Retina (tissue), 1 donor: ENCODE measurements around the gene MAGI2.
"Not testable (repeated sequence)": the region's sequence is repeated elsewhere in the genome, so short reads cannot be mapped to it uniquely, and the experiment has no call there.

Experiments used
- DNase-seq: peaks from one replicate; pipeline ENCODE4 v3.0.0-alpha.2; 2016

The MAGI2 gene

DNA sequence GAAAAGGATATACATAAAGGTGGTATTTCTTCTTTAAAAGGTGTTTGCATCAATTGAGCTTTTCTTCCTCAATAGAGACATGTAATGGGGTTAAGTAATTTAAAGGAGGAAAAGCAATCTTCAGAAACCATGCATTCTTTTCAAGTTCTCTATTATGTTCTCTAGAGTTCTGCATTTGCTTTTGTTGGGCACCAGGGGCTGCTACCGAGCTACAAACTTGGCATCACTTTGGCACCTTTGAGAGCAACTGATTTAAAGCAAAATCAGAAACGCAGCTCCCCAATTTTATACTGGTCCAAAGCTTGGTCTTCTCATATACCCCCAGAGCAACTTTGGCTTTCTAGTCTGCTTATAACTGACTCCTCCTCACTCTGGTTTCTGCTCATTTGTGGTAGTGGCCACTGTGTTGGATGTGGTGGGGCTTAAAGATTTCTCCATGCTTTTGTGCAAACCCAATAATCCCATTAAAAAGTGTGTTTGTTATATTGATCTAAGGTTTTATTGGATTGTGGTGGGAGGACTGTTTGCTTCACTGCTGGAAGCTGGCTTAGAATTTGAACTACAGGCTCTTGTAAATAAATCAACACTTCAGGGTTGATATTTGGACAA is 942.8 kb downstream of the MAGI2 start:
- peak; percentile 40 for DNase-seq

DNA sequence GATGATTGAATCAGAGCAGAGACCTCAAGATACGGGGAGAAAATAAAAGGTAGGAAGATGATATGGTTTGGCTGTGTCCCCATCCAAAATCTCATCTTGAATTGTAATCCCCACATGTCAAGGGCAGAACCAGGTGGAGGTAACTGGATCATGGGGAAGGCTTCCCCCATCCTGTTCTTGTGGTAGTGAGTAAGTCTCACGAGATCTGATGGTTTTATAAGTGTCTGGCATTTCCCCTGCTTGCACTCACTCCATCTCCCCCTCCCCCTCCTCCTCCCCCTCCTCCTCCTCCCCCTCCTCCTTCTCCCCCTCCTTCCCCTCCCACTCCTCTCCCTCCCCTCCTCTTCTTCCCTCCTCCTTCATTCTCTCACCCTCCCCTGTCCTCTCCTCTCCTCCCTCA is 950.2 kb downstream of the MAGI2 start:
- not testable (repeated sequence) for DNase-seq

DNA sequence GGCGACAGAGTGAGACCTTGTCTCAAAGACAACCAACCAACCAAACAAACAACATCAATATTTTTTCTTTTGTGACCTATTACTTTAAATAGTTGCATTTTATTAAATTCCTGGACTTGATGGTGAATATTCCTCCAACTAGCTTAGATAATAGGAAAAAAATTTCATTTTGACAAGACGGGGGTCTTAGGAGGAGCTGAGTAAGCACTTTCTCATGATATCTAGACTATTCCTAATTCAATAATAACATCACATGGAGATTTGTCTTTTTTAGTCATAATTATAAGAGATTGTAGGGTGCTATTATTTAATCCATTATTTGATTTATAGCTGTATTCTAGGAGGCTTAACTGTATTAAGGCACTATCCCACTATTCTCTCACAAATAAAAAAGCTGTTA is 952.4 kb downstream of the MAGI2 start:
- no peak for DNase-seq

DNA sequence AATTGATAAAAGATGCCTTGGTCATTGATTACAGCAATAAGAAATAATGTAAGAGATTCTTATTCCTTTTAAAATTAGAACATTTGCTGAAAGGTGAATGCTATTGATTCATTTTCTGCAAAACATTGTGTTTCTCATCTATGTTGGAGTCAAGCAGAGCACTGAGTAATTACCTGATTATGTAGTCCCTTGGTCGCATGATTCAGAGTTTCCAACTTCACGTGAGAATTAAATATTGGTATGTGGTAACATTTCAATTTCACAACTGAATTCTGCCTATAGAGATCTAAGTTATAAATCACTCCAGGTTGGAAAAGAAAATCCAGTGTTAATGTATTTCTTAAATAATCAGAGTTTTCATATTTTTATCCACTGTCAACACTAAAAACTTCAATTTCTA is 953.5 kb downstream of the MAGI2 start:
- DNase-seq, result no peak

DNA sequence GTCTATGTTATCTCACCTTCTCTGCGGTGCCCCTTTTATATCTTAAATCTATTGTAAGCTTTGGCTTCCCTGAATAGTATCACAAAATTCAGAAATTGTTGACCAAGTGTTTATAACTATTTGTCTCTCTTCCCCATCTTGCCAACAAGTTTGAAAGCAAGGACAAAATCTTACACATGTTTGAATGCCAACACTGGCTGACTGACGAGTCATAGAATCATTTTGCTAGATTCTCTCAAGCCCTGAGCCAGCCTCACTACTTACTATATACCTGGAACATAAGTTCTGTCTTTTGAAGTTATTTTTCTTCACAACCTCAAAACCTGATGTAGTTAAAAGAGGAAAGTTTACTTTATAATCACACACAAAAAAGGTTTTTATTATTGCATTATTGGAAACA is 954.2 kb downstream of the MAGI2 start:
- DNase-seq, result no peak

DNA sequence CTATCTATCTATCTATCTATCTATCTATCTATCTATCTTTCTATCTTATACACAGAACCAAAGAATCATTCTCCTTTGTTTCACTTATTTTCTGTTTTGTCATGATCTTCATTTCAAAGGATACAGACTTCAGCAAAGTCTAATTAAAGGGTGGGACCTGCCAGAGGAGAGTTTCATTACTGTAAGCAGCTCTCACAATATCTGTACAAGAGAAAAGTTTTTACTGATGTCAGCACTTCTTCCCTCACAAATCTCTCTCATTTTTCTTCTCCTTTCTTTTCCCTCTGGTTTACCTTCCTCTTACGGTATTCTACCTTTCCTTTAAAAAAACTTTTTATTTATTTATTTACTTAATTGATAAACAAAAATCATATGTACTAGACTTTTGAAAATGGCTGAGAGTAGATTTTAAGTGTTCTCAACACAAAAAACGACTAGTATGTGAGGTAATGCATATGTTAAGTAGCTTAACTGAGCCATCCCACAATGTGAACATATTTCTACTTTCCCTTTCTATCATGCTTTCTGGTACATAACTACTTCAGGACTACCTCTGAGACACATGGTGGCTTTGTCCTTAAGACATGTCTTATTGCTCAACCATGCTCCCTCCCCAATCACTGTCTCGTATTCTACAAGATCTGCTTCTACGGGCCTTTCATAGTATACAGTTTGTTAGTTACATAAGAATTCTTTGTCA is 955.6 kb downstream of the MAGI2 start:
- DNase-seq, result no peak

DNA sequence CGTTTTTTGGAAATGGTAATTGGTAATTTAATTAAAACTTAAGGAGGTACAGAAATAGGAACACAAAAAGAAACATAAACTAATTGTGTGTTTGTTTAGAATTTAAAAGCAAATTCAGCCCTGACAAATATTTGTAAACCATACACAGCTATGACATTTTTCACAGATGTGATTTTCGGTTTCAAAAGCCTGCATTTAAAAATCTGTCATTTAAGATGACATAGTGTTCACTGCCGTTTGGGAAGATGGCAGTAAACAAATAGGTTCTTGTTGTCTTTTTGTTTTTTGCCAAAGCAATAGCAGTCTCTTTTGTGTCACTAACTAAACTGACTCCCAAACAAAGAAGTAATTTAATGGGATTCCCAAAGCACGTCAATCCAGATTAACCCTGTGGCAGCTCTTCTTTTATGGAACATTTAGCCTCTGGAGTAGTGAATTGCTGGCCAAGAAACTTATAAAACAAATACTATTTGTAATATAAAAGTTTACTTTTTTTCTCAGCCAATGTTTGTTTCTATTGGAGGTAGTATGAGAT is 957.3 kb downstream of the MAGI2 start:
- no peak for DNase-seq

DNA sequence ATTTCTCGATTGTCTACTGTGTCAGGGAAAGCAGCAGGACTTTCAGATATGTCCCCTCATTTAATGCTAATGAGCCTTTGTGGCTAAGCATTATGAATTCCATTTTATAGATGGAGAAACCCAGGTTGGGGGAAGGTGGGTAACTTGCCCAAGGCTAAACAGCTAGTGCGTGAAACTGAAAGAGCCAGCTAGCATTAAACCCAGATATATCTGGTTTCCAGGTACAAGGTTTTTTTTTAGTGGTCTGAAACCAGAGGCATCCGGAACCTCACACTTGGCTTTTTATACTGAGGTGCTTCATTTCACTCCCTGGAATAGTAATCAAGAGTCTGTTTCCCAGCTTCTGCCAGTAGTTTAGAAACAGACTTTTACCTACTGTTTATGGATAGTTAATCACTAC is 960.1 kb downstream of the MAGI2 start:
- no peak for DNase-seq

DNA sequence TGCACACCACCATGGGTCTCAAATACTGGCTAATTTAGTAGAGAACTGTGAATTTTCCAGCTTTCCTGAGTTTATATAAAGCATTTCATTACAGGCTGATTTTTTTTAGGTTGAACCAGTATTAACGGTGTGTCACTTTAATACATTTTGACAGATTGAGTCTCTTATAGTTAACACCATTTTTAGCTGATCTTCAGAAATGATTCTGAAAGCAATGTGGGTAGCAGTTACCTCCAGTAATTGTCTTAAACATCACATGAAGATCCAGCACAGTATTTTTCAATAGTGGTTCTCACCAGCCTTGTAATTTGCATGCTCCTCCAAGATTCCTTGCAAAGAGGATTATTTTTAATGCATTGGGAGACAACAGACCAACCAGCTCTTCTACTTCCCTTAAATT is 961.3 kb downstream of the MAGI2 start:
- DNase-seq, result no peak

DNA sequence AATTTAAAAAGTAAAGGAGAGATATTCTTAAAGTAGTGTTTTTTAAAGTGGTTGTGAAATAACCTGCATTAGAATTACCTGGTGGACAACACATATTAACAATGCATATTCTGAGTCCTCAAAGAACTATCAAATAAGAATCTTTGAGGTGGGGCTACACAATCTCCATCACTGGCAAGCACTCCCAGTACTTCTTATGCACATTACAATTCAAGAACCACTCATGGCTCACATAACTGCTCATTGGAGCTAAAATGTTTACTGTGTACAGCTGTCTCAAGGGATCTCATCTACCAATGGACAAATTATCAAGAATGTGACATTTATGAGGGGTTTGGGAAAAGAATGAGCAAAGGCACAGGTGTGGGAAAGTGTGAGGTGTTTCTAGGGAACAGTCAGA is 962.9 kb downstream of the MAGI2 start:
- no peak for DNase-seq

DNA sequence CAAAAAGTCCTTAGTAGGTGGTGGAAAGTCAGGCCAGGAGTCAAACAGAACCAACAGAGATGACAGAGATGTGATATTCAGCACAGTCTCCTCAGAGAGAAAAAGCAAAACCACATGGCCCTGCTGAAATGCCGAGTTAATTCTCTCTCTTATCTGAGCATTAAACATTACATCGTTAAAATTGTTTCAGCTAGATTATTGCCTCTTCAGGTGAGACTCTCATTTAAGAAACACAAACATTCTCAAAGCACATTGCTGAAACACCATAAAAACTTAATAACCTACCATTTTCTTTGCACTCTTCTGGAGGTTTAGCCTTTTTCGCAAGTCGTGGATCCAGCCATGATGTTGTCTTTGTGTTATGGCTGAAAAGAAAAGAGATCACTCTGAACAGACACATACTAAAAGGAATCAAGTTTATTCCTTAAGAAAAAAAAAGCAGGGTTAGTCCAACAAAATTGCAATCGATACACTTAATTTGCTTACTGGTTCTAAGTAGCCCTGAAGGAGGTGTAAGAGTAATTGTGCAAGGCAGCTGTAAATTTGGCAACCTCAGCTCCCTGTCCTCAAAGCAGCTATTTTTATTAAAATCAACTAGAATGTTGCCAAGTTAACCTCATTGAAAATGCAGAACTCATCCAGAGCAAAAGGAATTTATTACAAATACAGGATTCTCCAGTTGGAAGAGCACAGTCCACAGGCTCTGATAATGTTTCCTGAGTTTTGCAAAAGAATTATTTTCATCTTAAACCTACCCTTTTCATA is 963.8 kb downstream of the MAGI2 start:
- DNase-seq, result no peak

DNA sequence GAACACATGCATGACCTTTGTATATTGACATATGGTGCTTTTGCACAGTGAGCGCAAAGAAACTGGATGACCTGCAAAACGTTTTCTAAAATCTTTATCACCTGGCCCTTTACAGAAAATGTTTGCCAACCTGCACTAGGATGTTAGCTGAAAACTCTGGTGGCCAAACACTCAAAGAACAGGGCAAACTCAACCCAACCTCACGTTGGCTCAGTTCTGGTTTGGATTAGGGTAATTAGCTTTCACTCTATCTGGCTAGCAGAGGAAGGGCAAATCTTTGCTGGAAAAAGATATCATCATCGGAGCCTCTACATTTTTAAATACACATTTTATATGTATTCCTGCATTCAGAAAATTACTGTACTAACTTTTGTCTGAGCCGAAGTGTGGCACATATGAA is 966.0 kb downstream of the MAGI2 start:
- DNase-seq, result no peak

DNA sequence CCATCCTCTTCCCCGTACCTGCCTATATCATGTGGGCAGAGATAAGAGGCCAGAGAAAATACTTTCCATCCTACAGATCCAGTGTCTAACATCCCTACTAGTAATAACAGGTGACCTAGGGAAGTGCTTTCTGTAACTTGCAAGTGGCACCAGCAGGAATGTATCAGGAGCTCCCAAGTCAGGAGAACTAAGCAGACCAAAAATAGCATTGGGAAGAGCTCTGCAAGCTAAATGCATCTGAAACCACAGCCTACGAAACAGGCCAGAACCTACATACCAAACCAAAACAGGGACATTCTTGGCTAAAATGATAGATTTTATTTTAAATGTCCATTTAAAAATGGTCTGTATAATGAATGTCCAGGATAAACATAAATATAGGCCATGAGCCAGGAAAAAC is 974.1 kb downstream of the MAGI2 start:
- no peak for DNase-seq

DNA sequence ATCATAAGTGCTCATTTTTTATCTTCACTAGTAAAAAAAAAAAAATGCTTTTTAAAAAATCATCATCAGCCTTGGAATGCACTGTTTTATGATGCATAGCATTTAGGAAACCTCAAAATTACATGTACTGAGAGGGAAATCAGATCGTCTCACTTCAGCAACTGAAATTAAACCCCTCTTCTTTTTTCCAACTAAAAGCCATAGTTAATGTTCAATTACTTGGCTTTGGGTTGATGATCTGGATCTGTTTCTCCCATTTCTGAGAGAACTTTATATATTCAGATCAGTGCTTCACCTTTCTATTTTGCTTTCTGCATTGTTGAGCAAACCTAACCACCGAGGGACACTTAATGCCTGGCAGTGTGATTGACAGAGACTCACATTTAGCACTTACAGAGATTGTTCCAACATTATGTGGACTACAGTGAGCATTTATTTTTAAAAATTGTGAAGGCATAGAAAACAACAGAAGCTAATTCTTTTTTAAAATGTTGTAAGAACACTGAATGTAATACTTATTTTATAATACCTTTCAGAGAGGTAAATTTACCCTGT is 976.5 kb downstream of the MAGI2 start:
- DNase-seq, result peak; percentile 13

DNA sequence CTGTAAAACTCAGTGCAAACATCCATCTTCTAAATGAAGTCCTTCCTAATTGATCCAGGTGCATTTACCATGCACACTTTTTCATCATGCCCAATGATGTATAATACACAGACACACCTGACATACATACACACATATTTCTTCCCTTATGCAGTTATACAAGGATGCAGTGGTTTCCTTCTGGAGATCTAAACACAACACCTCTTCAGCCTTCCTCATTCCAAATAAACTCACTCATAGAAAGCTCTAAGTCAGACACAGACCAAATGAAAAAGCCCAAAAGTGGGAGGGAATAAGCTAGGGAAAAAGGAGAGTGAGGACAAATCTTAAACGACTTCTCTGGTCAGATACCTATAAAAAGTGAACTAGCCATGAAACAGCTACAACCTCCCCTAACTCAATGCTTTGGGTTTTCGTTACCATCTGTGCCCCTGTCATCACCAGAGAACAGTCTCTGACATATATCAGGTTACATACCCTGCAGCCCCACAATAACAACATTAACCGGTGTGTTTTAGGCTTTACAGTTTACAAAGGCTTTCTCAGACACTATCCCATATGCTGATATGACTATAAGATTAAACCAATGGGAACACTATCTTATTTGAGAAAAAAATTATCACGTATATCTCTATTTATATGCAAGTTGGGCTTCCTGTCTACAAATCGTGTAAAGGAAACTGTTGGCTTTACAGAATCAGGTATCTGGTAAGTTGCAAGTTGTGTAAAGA is 979.7 kb downstream of the MAGI2 start:
- no peak for DNase-seq

DNA sequence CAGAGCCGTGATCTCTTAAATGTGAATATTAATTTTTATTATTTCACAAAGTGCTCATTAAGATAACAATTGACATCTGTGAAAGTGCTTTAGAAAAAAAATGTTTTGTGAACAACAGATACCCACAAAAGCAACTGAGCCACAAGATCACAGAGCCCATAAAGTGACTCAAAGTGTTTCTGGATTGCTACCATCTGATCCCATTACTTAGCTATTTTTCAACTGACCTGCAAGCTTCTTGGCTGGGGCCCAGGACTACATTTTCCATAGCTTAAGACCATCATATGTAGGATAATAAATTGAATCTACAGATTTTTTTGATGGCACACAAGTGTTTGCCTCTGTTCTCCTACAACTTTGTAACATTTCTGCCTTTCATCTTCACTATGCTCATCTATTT is 980.4 kb downstream of the MAGI2 start:
- no peak for DNase-seq

DNA sequence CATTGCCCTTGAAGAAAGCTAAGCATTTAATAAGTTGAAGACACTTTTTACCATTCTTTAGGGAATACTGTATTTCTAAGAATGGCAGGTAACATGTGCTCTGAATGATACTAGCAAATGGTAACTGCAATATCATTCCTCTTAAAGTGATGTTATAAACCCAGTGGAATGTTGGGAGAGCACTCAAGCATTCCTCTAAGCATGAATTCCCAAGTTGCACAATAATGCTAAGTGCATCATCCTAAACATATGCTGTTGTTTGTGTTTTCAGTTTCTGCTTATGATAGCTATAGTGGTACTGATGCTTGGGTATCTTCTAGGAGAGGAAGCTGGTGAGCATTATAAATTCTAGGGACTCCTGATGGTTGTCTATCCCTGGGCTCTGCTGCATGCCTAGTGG is 980.9 kb downstream of the MAGI2 start:
- no peak for DNase-seq

DNA sequence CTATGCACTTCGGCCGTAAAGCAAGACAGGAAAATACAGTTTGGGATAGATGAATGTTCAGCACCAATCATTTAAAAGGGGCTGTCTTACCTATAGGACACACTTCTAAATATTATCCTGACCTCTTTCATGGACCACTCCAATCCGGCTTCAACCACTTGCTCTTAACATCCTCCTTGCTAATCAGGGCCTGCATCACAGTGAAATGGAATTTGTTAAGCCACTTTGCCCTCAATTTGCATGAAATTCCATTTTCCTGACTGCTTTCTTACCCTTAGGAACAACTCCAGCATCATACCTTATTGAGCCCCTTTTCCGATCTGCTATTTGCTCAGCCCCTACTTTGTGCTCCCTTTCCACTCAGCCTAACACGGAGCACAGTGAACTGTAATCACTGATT is 987.6 kb downstream of the MAGI2 start:
- no peak for DNase-seq

DNA sequence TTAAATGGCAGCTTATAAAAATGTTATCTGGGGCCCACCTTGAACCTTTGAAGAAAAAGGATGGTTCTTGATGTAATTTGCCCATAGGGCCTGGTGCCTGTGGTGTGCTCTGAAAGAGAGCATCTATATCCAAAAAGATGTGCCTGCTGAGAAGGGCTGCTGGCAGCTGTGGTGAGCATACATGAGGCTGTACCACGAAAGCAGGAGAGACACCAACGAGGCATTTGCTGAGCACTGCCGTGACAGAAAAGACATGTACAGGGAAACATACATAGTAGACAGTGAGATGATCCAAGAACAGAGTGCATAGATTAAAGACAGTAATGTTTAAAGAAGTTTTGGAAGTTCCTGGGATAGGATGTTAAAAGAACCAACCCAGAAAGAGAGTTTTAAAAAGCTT is 990.4 kb downstream of the MAGI2 start:
- DNase-seq, result no peak

DNA sequence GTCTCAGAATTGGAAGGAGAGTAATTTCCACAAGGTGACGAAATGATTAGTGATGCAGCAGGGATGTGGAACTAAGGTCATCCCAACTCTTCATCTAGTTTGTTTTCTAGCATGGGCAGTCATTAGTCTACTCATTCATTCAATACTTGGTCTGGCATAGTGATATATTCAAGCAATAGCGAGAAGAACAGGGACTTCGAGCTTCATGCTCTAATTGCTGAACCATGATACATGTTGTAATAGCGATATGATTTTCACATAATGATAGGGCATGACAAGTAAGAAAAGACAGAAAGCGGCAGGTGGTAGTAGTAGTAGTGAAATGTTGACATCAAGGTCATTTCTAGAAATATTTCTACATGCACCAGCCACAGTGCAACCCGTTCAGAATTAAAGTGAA is 1002.8 kb downstream of the MAGI2 start:
- no peak for DNase-seq

DNA sequence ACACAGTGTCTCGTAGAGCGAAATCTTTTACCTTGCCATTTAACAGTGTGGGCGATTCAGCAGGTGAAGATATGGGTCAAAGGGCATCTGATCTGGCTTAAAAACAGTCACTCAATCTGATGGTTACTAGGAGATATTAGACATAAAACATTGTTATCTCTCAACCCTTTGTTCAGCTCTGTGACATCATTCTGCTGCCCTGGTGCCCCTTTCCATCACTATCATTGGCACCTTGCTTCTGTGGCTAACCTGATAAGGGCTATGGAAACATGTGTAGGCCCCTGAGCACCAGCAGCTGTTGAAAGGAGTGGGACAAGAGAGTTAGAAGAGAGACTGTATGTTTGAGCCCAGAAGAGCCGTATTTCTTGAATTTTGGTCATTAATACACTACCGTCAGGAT is 1004.6 kb downstream of the MAGI2 start:
- DNase-seq, result no peak

DNA sequence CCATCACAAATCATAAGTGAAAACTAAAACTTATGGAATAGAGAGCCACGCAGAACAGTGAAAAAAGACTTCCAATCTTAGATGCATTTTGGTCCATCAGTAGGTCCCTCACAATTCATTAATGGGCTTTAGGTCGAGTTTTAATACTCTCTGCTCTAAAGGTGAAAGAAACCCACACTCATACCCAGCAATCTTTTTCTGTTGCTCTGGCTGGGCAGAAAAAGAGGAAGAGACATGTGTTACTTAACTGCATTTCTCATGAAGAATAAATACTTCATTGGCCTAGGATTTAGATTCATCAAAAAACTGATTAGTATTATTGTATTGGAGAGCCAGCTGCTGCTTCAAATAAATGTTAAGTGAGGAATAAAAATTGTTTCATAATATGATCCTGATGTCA is 1009.2 kb downstream of the MAGI2 start:
- no peak for DNase-seq

DNA sequence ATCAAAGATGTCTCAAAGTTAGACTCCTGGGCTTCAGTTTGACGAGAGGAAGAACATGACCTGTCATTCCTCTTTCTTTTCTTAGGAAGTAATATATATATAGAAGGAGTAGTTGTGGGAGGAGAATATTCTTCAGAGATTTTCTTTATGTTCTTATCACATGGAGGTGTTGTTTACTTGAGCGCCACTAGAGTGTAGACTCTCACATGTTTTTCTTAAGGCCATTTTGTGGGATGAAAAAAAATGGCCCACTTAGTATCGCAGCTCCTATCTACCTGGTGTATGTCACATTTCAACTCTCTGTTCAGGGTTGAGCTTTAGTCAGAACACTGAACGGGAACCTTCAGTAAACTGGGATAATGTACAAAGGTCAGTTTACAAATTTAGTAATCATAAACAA is 1009.7 kb downstream of the MAGI2 start:
- DNase-seq, result no peak
